GM21360 (cell line): ENCODE measurements around the gene LIMCH1.
"Not testable (repeated sequence)": the region's sequence is repeated elsewhere in the genome, so short reads cannot be mapped to it uniquely, and the experiment has no call there.

ENCODE experiments used
- ATAC-seq: cut with Tn5 transposase; IDR thresholded peaks from one replicate; pipeline ENCODE4 v1.9.1; 2021; ENCODE audit warnings: mild to moderate bottlenecking, moderate library complexity; ENCODE audit not compliant: unreplicated experiment

Gene LIMCH1

GRCh38 chr4:41719417-41719816 lies 181.5 kb downstream of the LIMCH1 start:
- ATAC-seq, result no peak

- ATAC-seq, result no peak
Measured at GRCh38 chr4:41722181-41722580, 184.2 kb downstream of the LIMCH1 start.

DNA sequence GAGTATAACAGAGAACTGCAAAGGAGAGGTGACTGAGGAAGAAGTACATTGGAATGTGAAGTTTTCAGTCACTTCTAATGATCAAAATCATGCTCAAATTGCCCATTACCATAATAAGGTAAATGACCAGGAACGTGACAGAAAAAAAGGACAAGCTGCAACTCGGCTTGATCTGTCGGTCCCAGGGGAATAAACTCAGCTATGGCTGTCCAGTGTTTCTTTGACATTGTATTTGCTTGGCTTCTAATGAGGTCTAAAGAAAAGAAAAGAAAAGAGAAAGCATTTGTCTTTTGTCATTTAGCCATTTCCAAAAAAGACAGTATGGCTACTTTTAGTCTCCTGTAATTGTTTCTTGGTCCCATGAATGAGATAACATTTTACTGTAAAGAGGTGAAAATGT lies 185.3 kb downstream of the LIMCH1 start:
- no peak for ATAC-seq

DNA sequence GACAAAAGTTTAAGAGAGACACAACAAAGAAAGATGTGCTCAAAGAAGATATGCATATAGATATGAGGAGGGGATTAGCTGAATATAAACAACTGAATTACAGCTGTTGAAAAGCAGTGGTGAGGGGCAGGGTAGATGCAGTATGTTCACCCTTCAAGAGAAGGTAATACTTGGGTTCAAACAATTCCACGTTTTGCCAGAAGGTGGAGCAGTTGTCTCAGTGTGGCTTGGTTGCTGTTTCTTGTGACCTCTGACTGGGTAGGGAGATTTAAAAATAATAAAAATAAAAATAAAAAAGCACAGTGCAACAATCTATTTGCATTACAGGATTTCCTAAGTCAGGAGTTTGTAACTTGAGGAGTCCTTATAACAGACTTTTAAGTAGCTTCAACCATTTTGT lies 187.3 kb downstream of the LIMCH1 start:
- ATAC-seq, result no peak

DNA sequence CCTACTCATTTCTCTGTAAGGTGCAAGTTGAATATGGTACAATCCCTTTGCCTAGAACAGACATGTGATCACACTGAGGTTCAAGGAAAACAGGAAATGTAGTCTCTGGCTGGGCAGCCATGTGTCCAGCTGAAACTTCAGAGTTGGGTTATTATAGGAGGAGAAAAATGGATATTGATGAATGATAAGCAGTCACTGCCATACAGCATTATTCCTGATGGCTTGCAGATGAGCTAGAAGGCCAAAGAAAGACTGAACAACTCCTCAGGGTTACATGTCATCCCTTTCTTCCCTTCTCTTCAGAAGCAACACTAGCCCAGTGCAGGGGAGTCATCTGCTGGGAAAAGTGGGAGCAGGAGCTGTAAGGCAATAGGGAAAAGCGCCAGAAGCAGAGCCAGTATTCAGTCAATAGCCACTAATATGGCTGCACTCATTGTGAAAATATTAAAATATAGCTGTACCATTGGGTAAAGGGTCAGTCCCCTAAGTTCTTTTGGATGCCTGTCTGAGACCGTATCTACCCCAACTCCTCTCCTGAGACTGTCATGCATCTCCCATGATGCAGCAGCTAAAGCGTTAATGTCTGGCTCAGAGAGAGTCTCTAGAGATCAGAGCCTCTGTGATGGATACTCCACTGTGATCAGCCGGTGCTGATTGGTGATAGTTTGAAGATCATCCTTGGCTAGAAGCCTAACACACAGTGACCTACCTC lies 190.1 kb downstream of the LIMCH1 start:
- ATAC-seq, result no peak

DNA sequence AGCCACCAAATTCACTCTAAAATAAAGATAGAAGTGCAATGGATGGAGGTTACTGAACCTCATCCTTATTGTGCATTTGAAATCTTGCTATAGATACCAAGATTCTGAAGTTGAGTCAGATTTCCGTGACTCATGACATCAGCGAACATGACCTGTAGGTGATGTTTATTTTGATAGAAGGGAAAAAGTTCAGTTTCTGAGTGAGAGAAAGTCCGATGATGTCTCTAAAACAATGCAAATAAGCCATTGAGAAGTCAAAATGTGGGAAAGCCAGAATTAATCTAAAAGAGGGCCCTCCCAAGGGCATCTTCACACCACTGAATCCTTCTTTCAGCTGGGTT lies 190.6 kb downstream of the LIMCH1 start:
- no peak for ATAC-seq

GRCh38 chr4:41731569-41732126 lies 193.7 kb downstream of the LIMCH1 start:
- ATAC-seq, result no peak

DNA sequence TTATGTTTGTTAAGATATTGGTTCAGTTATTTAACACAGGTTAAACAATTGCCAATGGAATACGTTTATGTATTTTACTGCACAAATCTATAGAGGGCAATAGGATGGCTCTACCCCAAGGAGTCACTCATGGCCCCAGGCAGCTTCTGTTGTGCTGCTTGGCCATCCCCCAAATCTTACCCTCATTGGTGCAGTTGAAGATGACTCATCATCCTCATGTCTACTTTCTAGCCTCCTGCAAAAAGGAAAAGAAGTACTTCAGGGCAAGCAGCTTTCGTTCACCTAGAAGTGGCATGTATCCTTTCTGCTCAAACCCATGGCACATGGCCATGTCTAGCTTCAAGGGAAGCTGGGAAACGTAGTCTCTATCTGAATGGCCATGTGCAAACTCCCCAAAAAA lies 196.4 kb downstream of the LIMCH1 start:
- ATAC-seq, result no peak

DNA sequence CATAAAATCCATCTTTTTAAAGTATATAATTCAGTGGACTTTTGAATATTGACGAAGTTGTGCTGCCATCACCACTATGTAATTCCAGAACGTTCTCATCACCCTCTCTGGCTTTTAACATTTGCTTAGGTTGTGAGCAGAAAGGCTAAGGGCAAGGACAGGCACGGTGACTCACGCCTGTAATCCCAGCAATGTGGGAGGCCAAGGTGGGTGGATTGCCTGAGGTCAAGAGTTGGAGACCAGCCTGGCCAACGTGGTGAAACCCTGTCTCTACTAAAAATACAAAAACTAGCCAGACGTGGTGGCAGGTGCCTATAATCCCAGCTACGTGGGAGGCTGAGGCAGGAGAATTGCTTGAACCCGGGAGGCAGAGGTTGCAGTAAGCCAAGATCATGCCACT lies 199.5 kb downstream of the LIMCH1 start:
- not testable (repeated sequence) for ATAC-seq

- no peak for ATAC-seq
Measured at GRCh38 chr4:41741354-41741753, 203.4 kb downstream of the LIMCH1 start.

DNA sequence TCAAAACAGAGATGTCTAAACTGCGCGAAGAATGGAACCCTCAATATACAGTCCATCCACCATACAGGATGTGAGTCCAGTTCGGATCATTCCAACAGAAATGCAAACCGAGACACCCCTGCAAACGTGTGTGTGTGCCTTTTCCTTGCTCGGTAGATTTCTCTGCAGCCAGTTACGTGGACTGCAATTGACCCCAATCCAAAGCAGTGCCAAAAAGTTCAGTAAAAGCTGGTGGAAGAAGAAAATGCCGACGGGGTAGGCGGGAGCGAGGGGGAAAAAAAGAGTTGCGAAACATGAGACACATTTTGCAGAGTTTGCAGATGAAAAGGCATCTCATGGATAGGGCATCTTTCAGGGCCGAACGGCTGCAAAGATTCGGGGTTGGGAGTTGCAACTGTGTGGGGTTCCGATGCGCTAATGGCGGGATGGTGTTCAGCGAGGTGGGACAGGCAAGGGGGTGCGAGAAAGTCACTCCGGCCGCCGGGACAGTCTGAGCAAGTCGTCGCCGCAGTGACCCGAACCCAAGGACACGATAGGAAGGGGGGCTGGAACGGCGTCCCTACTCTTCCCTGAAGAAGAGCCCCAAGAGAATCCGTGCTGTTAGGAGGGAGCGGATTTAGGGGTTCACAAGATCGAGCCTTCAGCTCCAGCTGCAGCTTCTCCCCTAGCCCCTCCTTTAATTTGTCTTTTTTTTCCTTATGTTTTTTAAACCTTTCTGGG lies 206.8 kb downstream of the LIMCH1 start:
- no peak for ATAC-seq

DNA sequence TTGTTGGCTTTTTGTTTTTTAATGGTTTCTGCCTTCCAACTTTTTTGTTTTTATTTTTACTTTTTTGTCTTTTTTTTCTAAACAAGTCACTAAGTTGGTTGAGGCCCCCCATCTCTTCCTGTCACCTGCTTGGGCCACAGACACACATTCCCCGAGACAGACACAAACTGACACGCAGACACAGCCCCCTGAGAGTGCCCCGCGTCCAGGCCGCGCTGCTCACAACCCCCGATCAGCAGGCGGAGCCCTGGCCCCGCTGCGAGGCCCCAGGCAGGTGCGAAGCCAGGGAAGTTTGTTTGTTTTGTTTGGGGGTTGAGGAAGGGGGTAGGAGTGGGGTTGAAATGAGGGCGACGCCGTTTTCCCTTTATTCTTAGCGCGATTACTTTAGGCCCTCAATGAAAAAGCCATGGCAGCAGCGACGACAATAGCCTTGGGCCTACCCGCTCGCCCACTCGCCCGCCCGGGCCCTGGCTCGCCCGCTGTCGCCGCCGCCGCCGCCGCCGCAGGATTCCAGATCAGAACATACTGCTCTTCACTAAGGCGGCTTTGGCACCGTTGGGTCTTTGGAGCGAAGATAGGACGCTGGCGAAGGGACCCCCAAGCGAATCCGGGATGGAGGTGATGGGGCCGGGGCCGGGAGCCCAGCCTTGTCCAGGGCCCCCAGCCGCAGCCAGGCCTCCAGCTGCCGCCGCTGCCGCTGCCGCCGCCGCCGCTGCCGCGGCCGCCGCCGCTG lies 207.5 kb downstream of the LIMCH1 start:
- no peak for ATAC-seq

- ATAC-seq, result no peak
Measured at GRCh38 chr4:41746025-41746439, 208.1 kb downstream of the LIMCH1 start.

DNA sequence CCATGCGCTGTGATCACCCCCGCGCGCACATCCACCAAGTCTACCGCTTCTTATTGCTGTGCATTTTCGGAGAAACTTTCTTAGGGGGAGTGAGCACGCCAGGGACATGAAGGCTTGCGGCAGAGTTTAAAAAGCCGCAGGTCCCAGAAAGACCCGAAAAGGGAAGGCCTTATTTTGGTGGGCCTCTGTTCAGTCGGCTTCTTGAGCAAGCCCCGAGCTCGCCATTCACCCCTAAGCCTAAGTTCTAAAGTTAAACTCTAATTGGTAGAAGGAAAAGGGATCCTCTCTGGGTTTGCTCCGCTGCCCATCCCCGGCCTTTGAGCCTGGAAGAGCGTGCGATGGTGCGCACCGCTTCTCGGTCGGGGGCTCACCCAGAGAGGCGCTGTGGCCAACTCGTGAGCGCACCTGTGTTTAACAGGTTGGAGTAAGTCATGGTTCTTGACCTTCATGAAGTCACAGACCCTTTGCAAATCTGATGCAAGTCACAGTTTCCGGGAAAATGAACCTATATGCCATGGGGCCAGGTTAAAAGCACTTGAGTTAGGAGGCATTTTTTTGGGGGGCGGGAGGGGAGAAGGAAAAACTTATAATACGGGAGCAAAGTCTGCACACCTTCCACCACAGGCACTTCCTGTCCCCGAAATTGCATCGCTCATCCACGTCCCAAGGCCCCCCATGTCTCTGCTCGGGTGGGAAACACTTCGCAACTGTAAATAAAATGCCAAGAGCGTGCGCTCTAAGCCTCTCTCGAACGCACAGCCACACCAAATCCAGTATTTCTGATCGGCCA lies 208.7 kb downstream of the LIMCH1 start:
- no peak for ATAC-seq

DNA sequence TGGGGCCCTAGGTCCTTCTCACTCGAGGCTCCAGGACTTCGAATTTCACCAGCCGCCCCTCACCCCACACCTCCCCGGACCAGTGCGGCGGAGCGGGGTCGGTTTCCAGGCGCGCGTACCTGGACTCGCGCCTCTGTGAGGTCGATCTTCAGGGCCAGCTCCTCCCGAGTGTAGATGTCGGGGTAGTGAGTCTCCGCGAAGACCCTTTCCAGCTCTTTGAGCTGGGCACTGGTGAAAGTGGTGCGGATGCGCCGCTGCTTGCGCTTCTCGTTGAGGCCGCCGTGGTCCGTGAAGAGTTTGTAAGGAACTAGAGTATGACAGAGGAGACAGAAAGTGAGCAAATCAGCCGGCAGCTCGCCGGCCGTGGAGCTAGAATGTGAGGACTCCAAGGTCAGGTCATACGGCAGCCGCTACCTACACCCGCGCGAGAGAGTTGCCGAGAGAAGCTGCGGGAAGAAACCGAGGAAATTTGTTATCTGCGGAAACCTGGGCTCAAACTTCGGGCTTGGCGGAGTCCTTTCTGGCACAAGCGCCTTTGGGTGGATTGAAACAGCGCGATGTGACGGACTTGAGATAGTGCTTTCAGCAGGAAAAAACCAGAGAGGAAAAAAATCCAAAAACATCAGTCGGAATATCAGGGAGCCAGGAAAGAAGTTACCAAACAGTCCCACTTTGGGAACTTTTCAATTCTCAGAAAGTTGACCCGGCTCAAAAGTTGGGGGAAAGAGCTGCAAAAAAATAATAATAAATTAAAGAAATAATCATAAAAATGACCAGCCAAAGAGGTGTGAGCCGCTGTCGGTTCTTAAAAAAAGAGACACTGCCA lies 209.5 kb downstream of the LIMCH1 start:
- ATAC-seq, result no peak

GRCh38 chr4:41748074-41748570 lies 210.2 kb downstream of the LIMCH1 start:
- ATAC-seq, result no peak

DNA sequence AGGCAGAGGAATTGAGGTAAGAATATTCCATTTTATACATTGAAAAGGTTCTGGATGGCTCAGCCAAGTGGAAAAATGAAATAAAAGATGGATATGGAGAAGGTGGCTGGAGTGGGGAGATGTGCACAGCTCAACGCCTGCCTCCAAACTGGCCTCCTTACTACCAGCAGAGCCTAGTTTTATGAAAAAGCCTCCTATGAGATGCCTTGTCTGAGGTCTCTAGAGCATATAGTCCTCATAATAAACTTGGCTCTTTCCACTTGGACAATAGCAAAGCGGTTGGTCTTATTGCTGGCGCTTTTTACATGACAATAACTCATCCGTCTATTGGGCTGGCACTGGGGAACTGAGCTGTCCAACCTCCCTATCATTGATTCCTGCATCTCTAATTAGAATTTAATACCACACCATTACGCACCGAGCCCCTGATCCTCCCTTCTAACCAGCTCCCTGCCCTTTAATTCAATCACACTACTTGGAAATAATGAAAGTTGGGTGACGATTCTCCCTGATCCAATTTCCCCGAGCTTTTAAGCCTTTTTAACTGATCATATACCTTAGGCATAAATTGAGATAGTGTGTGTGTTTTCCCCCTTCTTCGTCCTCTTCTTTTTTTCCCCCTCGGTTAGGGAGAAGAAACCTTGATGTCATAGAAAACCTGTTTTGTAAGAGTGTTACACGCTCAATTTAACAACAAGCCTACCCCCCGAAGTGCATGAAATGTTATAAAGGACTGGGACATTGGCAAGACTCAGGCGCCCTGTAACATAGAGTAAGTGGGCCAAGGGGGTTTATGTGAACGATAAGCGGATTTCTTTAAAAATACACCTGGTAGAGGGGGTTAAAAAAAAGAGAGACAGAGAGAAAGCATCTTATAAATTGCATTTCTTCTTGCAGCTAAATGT lies 210.9 kb downstream of the LIMCH1 start, which contains the start of gene PHOX2B:
TSS of gene PHOX2B (minus strand) at position 155 of the 905 bp plus-strand sequence. CDS start at position 40, 115 bp downstream.
- ATAC-seq, result no peak

- no peak for ATAC-seq
Measured at GRCh38 chr4:41749631-41750039, 211.7 kb downstream of the LIMCH1 start.
